Liver (tissue), 3 donors: Measurements from ENCODE around the gene OGFOD1.

Experiments
- SP1 ChIP-seq: IDR thresholded peaks from 2 replicates; pipeline ENCODE4 v1.6.1; 2018; ENCODE audit warnings: antibody characterized with exemption, mild to moderate bottlenecking
- YY1 ChIP-seq: IDR thresholded peaks from 2 replicates; pipeline ENCODE4 v1.6.1; 2016; ENCODE audit warnings: antibody characterized with exemption, mild to moderate bottlenecking
- TF ChIP-seq, protein P1 (sequence below): IDR thresholded peaks from 2 replicates; pipeline ENCODE4 v1.6.1; 2016; ENCODE audit warnings: antibody characterized with exemption, mild to moderate bottlenecking
- TF ChIP-seq, protein P2 (sequence below): fragments of 150-350 bp; IDR thresholded peaks from 2 replicates; pipeline ENCODE4 v1.5.1; 2017; ENCODE audit warnings: improper control_type of control experiment, low read depth, low read length; ENCODE audit not compliant: missing input control
- donor health status: healthy.
- donor health status: healthy.

DNA sequence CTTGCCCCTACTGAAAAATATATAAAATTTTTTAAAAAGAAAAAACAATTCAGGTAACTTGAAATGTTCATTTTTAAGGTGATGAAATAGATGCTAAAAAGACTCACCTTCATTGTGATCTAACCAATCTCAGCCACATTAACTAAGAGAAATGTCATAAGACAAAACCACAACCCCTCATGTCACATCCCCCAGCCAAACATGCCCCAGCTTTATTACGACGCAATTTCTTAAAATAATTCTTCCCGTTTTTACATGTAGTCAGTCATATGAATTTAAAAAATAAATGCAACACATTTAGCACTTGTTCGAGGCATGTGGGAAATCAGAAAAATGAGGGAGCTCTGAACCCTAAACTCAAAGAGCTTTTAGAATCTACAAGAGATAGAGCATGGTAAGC lies 35.5 kb upstream of the OGFOD1 start:
- TF ChIP-seq, protein P1, sequence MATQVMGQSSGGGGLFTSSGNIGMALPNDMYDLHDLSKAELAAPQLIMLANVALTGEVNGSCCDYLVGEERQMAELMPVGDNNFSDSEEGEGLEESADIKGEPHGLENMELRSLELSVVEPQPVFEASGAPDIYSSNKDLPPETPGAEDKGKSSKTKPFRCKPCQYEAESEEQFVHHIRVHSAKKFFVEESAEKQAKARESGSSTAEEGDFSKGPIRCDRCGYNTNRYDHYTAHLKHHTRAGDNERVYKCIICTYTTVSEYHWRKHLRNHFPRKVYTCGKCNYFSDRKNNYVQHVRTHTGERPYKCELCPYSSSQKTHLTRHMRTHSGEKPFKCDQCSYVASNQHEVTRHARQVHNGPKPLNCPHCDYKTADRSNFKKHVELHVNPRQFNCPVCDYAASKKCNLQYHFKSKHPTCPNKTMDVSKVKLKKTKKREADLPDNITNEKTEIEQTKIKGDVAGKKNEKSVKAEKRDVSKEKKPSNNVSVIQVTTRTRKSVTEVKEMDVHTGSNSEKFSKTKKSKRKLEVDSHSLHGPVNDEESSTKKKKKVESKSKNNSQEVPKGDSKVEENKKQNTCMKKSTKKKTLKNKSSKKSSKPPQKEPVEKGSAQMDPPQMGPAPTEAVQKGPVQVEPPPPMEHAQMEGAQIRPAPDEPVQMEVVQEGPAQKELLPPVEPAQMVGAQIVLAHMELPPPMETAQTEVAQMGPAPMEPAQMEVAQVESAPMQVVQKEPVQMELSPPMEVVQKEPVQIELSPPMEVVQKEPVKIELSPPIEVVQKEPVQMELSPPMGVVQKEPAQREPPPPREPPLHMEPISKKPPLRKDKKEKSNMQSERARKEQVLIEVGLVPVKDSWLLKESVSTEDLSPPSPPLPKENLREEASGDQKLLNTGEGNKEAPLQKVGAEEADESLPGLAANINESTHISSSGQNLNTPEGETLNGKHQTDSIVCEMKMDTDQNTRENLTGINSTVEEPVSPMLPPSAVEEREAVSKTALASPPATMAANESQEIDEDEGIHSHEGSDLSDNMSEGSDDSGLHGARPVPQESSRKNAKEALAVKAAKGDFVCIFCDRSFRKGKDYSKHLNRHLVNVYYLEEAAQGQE: no peak
- TF ChIP-seq, protein P2, sequence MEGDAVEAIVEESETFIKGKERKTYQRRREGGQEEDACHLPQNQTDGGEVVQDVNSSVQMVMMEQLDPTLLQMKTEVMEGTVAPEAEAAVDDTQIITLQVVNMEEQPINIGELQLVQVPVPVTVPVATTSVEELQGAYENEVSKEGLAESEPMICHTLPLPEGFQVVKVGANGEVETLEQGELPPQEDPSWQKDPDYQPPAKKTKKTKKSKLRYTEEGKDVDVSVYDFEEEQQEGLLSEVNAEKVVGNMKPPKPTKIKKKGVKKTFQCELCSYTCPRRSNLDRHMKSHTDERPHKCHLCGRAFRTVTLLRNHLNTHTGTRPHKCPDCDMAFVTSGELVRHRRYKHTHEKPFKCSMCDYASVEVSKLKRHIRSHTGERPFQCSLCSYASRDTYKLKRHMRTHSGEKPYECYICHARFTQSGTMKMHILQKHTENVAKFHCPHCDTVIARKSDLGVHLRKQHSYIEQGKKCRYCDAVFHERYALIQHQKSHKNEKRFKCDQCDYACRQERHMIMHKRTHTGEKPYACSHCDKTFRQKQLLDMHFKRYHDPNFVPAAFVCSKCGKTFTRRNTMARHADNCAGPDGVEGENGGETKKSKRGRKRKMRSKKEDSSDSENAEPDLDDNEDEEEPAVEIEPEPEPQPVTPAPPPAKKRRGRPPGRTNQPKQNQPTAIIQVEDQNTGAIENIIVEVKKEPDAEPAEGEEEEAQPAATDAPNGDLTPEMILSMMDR: no peak
- TF ChIP-seq SP1 (no peak), YY1 (no peak)
